ENCODE data around the gene DGKQ. TPM values are rescaled to one million over a fixed set of nuclear protein-coding genes. Genes with fewer than 3 reads are reported as not detected.

DGKQ gene
- total and polyA plus RNA-seq, 3 experiments from 2014 or later, result 17.2 to 26.2 (median 19.6) TPM

DNA sequence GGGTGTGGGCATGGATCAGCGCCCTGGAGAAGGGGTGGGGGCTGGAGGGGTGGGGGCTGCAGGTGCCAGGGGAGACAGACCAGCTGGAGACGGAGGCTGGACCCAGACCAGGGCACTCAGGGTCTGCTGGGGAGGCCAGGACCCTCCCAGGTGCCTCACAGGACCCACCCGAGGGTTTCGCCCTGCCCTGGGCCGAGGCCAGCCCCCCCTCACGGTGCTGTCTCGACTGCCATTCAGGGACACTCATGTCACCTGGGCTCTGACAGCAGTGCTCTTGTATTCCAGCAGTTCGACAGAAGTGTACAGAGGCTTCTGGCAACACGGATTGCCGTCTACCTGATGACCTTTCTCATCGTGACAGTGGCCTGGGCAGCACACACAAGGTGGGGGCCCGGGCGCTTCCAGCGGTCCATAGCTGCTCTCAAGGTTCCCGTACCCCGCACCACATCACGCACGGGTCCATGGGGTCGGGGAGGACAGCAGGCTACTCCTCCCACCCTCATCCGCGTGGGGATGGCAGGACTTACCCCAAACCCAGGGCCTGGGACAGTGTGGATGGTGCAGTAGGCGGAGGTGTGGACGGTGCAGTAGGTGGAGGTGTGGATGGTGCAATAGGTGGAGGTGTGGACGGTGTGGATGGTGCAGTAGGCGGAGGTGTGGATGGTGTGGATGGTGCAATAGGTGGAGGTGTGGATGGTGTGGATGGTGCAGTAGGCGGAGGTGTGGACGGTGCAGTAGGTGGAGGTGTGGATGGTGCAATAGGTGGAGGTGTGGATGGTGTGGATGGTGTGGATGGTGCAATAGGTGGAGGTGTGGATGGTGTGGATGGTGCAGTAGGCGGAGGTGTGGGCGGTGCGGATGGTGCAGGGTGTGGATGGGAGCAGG is 23.0 kb downstream of the DGKQ start:
- peaks cover 0 to 1% (median 0%) of the 10 kb centered on the region in 3 donors for H3K4me1 Mint-ChIP-seq
- H3K9me3 Mint-ChIP-seq, result no peaks in the 10 kb centered on the region
- Histone ChIP-seq H3K36me3 (ENCODE audit: insufficient read depth, low read length) (no peaks in the 10 kb centered on the region), H3K27ac (ENCODE audit: low read depth, low read length) (no peak overlapping the region), H3K27me3 (ENCODE audit: insufficient read depth, low read length, poor library complexity, severe bottlenecking) (no peaks in the 10 kb centered on the region), H3K9me3 (ENCODE audit: low read length) (no peaks in the 10 kb centered on the region), H3K4me1 (ENCODE audit: insufficient read depth, low read length) (no peaks in the 10 kb centered on the region), H3K4me3 (ENCODE audit: low read length) (no peak overlapping the region)
- H3K4me3 Mint-ChIP-seq, result no peak overlapping the region
- no peaks in the 10 kb centered on the region for H3K27me3 Mint-ChIP-seq
- H3K27ac Mint-ChIP-seq, result peak overlapping the region in 1 of 8 donors; percentile 78
- peak in 1 of 5 donors; percentile 30 for DNase-seq
- H3K36me3 Mint-ChIP-seq, result peaks cover 0 to 26% (median 3%) of the 10 kb centered on the region in 3 donors
- ChIA-PET POLR2A (no interaction called here), CTCF (no interaction called here)

DNA sequence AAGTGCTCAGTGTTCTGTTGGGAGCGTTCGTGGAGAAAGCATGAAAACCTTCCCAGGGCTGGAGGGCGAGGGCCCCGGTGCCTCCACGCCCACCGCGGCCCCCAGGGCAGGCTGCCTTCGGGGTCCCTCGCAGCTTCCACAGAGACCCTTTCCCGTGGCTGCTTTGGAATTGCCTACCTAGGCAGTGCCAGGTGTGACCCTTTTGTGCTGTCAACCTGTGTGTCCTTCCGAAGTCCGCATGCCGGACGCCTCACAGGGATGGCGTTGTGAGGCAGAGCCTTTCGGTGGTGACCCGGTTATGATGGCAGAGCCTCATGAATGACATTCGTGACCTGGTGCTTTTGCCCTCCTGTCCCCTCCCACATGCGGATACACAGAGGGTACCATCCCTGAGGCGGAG is 23.7 kb downstream of the DGKQ start:
- peak in 1 of 5 donors; percentile 32 for DNase-seq
- Histone ChIP-seq H3K27me3 (ENCODE audit: insufficient read depth, low read length, poor library complexity, severe bottlenecking) (no peaks in the 10 kb centered on the region), H3K27ac (ENCODE audit: low read depth, low read length) (no peak overlapping the region), H3K36me3 (ENCODE audit: insufficient read depth, low read length) (no peaks in the 10 kb centered on the region), H3K4me3 (ENCODE audit: low read length) (no peak overlapping the region), H3K4me1 (ENCODE audit: insufficient read depth, low read length) (no peaks in the 10 kb centered on the region), H3K9me3 (ENCODE audit: low read length) (no peaks in the 10 kb centered on the region)
- no peaks in the 10 kb centered on the region for H3K9me3 Mint-ChIP-seq
- H3K4me1 Mint-ChIP-seq, result peaks cover 0 to 1% (median 0%) of the 10 kb centered on the region in 3 donors
- ChIA-PET POLR2A (no interaction called here), CTCF (no interaction called here)
- no peaks in the 10 kb centered on the region for H3K27me3 Mint-ChIP-seq
- no peak overlapping the region for H3K27ac Mint-ChIP-seq
- peaks cover 0 to 24% (median 3%) of the 10 kb centered on the region in 3 donors for H3K36me3 Mint-ChIP-seq
- no peak overlapping the region for H3K4me3 Mint-ChIP-seq

DNA sequence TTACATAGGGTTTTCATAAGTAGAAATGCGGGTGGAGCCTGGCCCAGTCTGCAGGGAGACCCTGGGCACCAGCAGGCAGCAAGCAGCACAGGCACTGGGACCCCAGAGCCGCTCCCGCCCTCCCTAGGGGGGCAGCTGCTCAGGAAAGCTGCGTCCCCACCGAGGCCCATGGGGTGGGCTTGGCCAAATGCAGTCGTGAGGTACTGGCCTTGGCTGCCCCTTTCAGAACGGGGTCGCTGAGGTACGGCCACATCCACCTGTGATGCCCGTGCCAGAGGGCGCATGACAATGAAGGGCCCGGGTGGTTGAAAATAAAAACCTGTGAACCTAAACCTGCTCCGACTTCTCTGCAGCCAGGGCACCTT is 24.5 kb downstream of the DGKQ start:
- POLR2A ChIA-PET, result interaction anchor here (0.6 kb wide), 1 partner anchor 178 kb away, joined by 10 read pairs; no protein-coding TSS in a partner anchor

DNA sequence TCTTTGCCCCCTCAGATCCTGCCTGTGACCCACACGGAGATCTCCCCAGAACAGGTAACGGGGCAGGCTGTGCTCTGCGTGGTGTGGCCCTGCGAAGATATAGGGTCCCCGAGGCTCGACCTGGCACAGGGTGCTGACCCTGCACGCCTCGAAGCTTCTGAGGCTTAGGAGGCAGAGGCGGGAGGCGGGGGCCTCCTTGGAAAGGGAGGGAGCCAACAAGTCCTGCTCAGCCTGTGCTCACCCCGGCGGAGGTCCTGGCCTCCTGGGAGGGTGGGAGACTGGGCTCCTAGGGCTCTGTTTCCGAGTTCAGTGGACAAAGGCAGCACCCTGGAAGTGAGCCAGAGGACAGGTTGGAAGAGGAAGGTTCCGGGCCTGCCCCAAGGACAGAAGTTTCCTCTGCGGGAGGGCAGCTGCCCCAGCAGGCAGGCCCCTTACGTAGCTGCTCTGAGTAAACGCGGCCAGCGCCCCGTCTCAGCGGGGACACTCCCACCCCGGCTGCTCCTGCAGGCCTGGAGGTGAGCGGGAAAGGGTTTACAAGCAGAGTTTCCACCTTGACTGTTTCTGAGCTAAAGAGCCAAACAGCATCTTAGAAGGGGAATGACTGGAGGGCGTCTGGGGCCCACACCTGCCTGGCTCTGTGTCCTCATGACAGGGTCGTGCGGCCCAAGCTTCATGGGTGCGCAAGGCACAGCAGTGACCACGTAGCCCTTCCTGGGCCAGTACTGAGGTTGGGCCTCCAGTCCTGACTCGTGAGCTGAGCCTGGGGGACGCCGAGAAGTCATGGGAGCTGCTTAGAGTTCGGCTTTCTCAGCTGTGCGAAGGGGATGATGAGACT is 25.1 kb downstream of the DGKQ start:
- peaks cover 0 to 3% (median 0%) of the 10 kb centered on the region in 3 donors for H3K4me1 Mint-ChIP-seq
- Histone ChIP-seq H3K4me3 (ENCODE audit: low read length) (no peak overlapping the region), H3K27ac (ENCODE audit: low read depth, low read length) (no peak overlapping the region), H3K4me1 (ENCODE audit: insufficient read depth, low read length) (no peaks in the 10 kb centered on the region), H3K9me3 (ENCODE audit: low read length) (no peaks in the 10 kb centered on the region), H3K36me3 (ENCODE audit: insufficient read depth, low read length) (no peaks in the 10 kb centered on the region), H3K27me3 (ENCODE audit: insufficient read depth, low read length, poor library complexity, severe bottlenecking) (no peaks in the 10 kb centered on the region)
- no peaks in the 10 kb centered on the region for H3K9me3 Mint-ChIP-seq
- peak in 1 of 5 donors; percentile 35 for DNase-seq
- POLR2A ChIA-PET, result interaction anchor here (0.6 kb wide), 1 partner anchor 177 kb away, joined by 10 read pairs; no protein-coding TSS in a partner anchor
- CTCF ChIA-PET, result no interaction called here
- no peak overlapping the region for H3K4me3 Mint-ChIP-seq
- peaks cover 0 to 20% (median 3%) of the 10 kb centered on the region in 3 donors for H3K36me3 Mint-ChIP-seq
- H3K27me3 Mint-ChIP-seq, result no peaks in the 10 kb centered on the region
- H3K27ac Mint-ChIP-seq, result peak overlapping the region in 1 of 8 donors; percentile 23

More for the DNA sequence above, 24.5 kb downstream of the DGKQ start:
- Mint-ChIP-seq H3K4me3 (no peak overlapping the region), H3K27me3 (no peaks in the 10 kb centered on the region), H3K4me1 (peaks cover 0 to 3% (median 0%) of the 10 kb centered on the region in 3 donors), H3K36me3 (peaks cover 0 to 20% (median 3%) of the 10 kb centered on the region in 3 donors), H3K9me3 (no peaks in the 10 kb centered on the region), H3K27ac (no peak overlapping the region)
- peak in 1 of 5 donors; percentile 26 for DNase-seq
- Histone ChIP-seq H3K4me1 (ENCODE audit: insufficient read depth, low read length) (no peaks in the 10 kb centered on the region), H3K27me3 (ENCODE audit: insufficient read depth, low read length, poor library complexity, severe bottlenecking) (no peaks in the 10 kb centered on the region), H3K4me3 (ENCODE audit: low read length) (no peak overlapping the region), H3K9me3 (ENCODE audit: low read length) (no peaks in the 10 kb centered on the region), H3K36me3 (ENCODE audit: insufficient read depth, low read length) (no peaks in the 10 kb centered on the region), H3K27ac (ENCODE audit: low read depth, low read length) (no peak overlapping the region)
- CTCF ChIA-PET, result no interaction called here

DNA sequence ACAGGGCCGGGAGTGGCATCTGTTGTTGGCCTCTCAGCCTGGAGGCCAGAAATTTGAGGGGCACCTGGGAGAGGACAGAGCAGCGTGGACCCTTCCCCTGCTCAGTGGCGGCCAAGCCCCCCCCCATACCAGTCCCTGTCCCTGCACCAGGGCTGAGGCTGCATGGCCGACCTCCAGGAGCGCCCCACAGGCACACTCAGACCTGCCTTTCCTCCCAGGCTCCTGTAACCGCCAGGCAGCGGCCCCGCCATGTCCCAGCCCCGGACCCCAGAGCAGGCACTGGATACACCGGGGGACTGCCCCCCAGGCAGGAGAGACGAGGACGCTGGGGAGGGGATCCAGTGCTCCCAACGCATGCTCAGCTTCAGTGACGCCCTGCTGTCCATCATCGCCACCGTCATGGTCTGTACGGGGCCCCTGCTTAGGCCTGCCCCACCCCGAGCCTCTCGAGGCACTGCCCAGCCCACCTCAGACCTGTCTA is 25.8 kb downstream of the DGKQ start:
- Mint-ChIP-seq H3K4me1 (peaks cover 0 to 3% (median 0%) of the 10 kb centered on the region in 3 donors), H3K4me3 (no peak overlapping the region), H3K9me3 (no peaks in the 10 kb centered on the region), H3K36me3 (peaks cover 0 to 19% (median 5%) of the 10 kb centered on the region in 3 donors), H3K27me3 (no peaks in the 10 kb centered on the region), H3K27ac (no peak overlapping the region)
- Histone ChIP-seq H3K4me3 (ENCODE audit: low read length) (no peak overlapping the region), H3K36me3 (ENCODE audit: insufficient read depth, low read length) (no peaks in the 10 kb centered on the region), H3K9me3 (ENCODE audit: low read length) (no peaks in the 10 kb centered on the region), H3K27ac (ENCODE audit: low read depth, low read length) (no peak overlapping the region), H3K27me3 (ENCODE audit: insufficient read depth, low read length, poor library complexity, severe bottlenecking) (no peaks in the 10 kb centered on the region), H3K4me1 (ENCODE audit: insufficient read depth, low read length) (no peaks in the 10 kb centered on the region)
- POLR2A ChIA-PET, result no interaction called here
- CTCF ChIA-PET, result no interaction called here
- no peak for DNase-seq

DNA sequence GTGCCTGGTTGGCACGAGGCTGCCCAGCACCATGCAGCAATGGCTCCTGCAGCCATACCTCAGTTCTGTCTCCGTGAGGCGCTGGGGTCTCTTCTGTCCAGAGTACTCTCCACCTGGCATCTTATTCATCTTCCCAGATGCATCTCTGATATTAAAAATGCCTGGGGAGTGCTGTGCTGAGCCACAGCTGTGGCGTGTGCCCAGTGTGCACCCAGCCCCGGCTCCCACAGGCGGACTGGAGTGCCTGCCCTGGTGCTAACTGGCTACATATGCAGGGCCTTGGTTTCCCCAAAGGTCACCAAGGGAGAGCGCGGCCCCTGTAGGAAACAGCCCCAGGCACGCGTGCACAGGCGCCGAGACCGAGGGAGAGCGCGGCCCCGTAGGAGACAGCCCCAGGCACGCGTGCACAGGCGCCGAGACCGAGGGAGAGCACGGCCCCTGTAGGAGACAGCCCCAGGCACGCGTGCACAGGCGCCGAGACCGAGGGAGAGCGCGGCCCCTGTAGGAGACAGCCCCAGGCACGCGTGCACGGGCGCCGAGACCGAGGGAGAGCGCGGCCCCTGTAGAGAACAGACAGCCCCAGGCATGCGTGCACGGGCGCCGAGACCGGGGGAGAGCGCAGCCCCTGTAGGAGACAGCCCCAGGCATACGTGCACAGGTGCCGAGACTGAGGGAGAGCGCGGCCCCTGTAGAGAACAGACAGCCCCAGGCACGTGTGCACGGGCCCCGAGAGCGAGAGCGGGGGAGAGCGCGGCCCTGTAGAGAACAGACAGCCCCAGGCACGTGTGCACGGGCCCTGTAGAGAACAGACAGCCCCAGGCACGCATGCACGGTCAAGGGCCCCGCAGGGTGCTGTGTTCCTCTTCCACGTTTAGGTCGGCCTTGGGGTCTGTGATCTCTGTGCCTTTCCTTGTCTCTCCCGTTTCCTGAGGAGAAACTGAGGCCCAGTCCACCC is 26.6 kb downstream of the DGKQ start:
- Mint-ChIP-seq H3K27ac (peak overlapping the region in 1 of 8 donors; percentile 46), H3K4me1 (peaks cover 0 to 3% (median 0%) of the 10 kb centered on the region in 3 donors), H3K9me3 (no peaks in the 10 kb centered on the region), H3K4me3 (no peak overlapping the region), H3K36me3 (peaks cover 0 to 14% (median 4%) of the 10 kb centered on the region in 3 donors), H3K27me3 (no peaks in the 10 kb centered on the region)
- Histone ChIP-seq H3K36me3 (ENCODE audit: insufficient read depth, low read length) (no peaks in the 10 kb centered on the region), H3K4me1 (ENCODE audit: insufficient read depth, low read length) (no peaks in the 10 kb centered on the region), H3K4me3 (ENCODE audit: low read length) (no peak overlapping the region), H3K9me3 (ENCODE audit: low read length) (no peaks in the 10 kb centered on the region), H3K27ac (ENCODE audit: low read depth, low read length) (no peak overlapping the region), H3K27me3 (ENCODE audit: insufficient read depth, low read length, poor library complexity, severe bottlenecking) (no peaks in the 10 kb centered on the region)
- POLR2A ChIA-PET, result interaction anchor here (0.6 kb wide), 1 partner anchor 11 kb away, joined by 8 read pairs; no protein-coding TSS in a partner anchor
- peak in 1 of 5 donors; percentile 27 for DNase-seq
- CTCF ChIA-PET, result no interaction called here

DNA sequence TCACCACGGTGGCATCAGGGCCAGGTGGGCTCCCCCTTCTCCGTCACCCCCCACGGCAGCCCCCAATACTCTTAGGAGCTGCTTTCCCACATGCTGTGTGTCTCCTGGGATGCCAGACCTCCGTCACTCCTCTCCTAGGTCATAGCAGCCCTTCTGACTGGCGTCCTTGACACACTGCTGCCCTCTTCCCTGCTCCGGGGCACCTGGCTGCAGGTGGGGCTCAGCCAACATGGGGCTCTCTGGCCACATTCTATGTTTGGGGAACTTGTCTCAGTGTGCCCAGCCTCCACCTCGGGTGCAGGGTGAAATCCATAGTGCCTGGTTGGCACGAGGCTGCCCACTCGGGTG is 27.3 kb downstream of the DGKQ start:
- no peak overlapping the region for H3K27ac ChIP-seq (ENCODE audit: low read depth, low read length)
- ChIA-PET POLR2A (interaction anchor here (0.6 kb wide), 1 partner anchor 12 kb away, joined by 8 read pairs; no protein-coding TSS in a partner anchor), CTCF (no interaction called here)
- Mint-ChIP-seq H3K36me3 (peaks cover 0 to 14% (median 4%) of the 10 kb centered on the region in 3 donors), H3K4me3 (no peak overlapping the region), H3K9me3 (no peaks in the 10 kb centered on the region), H3K4me1 (peaks cover 0 to 3% (median 0%) of the 10 kb centered on the region in 3 donors), H3K27me3 (no peaks in the 10 kb centered on the region), H3K27ac (no peak overlapping the region)
- H3K4me1 ChIP-seq (ENCODE audit: insufficient read depth, low read length), result no peaks in the 10 kb centered on the region
- no peaks in the 10 kb centered on the region for H3K36me3 ChIP-seq (ENCODE audit: insufficient read depth, low read length)
- no peak for DNase-seq
- no peaks in the 10 kb centered on the region for H3K9me3 ChIP-seq (ENCODE audit: low read length)
- H3K27me3 ChIP-seq (ENCODE audit: insufficient read depth, low read length, poor library complexity, severe bottlenecking), result no peaks in the 10 kb centered on the region
- H3K4me3 ChIP-seq (ENCODE audit: low read length), result no peak overlapping the region
